GM12891 (cell line): ENCODE measurements around the gene BEND6.

Experiments used
- POLR2A ChIP-seq: IDR thresholded peaks from 2 replicates; pipeline ENCODE4 v1.6.1; 2011; ENCODE audit warnings: low read depth, low read length, control low read depth
- POLR2AphosphoS5 ChIP-seq: IDR thresholded peaks from 2 replicates; pipeline ENCODE4 v1.6.1; 2011; ENCODE audit warnings: low read depth, low read length, control low read depth

- TF ChIP-seq POLR2A (no peak), POLR2AphosphoS5 (no peak)
These were observed 14.4 kb upstream of the BEND6 start for GRCh38 chr6:56940463-56940862.
